GM19023 (cell line): Measurements from ENCODE around the gene EXOC6B.
"Not testable (repeated sequence)": the region's sequence is repeated elsewhere in the genome, so short reads cannot be mapped to it uniquely, and the experiment has no call there.

Experiments
- ATAC-seq: cut with Tn5 transposase; IDR thresholded peaks from one replicate; pipeline ENCODE4 v1.9.1; 2021; ENCODE audit warnings: mild to moderate bottlenecking, moderate library complexity; ENCODE audit not compliant: unreplicated experiment

Gene EXOC6B

GRCh38 chr2:72484622-72485021, 341.2 kb downstream of the EXOC6B start:
- not testable (repeated sequence) for ATAC-seq

DNA sequence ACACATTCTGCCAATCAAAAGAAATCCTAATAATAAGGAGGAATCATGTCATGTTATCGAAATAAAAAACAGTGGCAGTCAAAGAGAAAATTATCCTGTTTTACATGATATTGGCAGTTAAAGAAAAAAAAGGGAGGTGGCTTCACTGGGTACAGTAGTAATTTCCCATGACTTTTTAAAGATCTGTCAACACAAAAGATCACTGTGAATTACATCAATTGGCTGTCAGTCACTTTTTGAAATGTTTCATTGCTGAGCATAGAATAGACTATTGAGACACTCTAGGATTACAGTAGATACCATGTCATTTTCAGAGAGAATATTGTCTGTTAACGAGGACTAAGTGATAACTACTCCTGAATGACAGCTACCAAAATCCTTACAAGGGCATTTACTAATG, 342.5 kb downstream of the EXOC6B start:
- no peak for ATAC-seq

DNA sequence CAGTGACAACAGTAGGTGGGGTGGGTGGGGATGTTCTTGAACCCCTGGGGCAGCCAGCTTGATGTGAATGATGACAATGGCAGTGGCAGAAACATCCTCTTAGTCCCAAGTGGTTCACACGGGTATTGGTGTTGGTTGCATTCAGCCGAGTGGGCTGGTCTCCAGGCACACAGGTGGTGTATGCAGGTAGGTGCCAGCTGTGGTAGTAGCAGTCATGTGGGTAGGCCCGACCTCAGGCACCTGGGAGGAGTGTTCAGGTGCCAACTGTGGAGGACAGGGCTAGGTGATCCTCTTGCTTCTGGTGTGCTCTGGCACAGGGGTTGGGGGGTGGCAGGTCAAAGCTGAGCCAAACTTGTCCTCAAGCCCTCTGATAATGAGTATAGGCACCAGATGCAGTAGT, 350.6 kb downstream of the EXOC6B start:
- ATAC-seq: no peak

DNA sequence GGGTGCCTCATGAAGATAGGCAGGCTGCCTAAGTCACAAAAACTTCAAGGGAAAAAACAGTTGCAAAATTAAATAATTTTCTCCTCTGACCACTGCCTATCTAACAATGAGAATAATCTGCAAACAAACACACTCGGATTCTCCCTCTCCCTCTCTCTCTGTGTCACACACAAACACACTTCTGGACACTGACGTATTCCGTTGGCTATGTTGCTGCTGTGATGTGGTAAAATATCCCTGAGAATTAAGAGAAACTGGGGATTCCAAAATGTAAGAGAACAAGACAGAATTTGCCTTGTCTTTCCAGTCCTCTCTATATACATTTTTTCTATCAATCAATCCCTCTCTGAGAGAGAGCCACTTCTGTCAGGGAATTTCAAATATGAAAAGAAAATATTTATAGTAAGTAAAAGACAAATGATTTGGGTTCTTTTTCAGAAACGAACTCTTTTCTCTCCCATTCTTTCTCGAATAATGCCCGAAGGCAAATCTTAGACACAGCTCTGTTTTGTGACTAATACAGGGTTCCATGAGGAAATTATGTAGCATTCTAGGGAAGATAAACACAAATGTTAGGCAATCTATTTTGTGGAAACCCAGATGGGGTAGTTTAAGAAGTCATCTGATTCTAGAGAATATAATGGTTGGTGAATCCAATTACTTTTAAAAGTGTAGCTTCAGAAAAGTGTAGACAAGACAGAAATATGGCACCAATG, 367.9 kb downstream of the EXOC6B start:
- ATAC-seq: no peak

DNA sequence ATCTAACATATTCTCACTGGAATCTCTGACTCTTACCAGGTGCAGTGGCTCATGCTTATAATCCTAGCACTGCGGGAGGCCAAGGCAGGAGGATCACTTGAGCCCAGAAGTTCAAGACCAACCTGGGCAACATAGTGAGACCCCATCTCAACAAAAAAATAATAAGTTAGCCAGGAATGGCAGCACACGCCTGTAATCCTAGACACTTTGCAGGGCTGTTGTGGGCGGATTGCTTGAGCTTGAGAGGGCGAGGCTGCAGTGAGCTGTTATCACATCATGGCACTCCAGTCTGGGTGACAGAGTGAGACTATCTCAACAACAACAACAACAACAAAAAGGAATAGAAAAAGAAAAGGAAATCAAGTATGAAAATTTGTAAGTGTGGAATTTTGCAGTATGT, 371.6 kb downstream of the EXOC6B start:
- no peak for ATAC-seq

- ATAC-seq: no peak
These were observed 383.6 kb downstream of the EXOC6B start for GRCh38 chr2:72442270-72442669.

GRCh38 chr2:72439892-72440291, 385.9 kb downstream of the EXOC6B start:
- ATAC-seq: no peak

DNA sequence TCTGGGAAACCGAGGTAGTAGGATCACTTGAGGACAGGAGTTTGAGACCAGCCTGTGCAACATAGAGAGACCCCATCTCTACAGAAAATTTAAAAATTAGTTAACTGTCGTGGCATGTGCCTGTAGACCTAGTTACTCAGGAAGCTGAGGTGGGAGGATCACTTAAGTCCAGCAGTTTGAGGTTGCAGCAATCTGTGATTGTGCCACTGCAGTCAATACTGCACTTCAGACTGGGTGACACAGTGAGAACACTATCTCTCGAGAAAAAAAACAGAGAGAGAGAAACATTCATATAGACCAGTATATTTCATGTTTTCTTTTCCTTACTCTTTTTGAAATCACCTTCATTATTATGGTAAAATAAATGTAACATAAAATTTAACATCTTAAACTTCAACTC, 387.5 kb downstream of the EXOC6B start:
- no peak for ATAC-seq

DNA sequence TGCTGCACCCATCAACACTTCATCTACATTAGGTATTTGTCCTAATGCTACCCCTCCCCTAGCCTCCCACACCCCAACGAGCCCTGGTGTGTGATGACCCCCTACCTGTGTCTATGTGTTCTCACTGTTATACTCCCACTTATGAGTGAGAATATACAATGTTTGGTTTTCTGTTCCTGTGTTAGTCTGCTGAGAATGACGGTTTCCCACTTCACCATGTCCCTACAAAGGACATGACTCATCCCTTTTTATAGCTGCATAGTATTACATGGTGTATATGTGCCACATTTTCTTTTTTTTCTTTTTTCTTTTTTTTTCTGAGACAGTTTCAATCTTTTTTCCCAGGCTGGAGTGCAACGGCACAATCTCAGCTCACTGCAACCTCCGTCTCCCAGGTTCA, 394.1 kb downstream of the EXOC6B start:
- ATAC-seq: no peak

- no peak for ATAC-seq
These were observed 398.6 kb downstream of the EXOC6B start for GRCh38 chr2:72427022-72427861.

GRCh38 chr2:72425996-72426395, 399.8 kb downstream of the EXOC6B start:
- no peak for ATAC-seq

DNA sequence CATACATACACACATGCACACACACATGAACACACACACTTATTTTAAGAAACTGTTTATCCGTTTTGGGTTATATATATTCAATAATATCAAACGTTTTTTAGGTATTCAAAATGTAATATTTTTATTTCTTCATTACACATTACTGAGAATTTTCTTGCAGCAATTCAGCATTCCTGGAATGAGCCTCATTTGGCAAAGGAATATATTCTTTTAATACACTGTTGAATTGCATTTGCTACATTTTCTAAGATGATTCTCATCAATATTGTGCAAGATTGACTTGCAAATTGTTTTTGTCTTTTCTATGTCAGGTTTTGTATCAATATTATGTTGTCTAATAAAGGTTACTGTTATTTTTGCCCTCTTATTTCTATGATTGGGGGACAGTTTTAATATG, 402.1 kb downstream of the EXOC6B start:
- no peak for ATAC-seq

DNA sequence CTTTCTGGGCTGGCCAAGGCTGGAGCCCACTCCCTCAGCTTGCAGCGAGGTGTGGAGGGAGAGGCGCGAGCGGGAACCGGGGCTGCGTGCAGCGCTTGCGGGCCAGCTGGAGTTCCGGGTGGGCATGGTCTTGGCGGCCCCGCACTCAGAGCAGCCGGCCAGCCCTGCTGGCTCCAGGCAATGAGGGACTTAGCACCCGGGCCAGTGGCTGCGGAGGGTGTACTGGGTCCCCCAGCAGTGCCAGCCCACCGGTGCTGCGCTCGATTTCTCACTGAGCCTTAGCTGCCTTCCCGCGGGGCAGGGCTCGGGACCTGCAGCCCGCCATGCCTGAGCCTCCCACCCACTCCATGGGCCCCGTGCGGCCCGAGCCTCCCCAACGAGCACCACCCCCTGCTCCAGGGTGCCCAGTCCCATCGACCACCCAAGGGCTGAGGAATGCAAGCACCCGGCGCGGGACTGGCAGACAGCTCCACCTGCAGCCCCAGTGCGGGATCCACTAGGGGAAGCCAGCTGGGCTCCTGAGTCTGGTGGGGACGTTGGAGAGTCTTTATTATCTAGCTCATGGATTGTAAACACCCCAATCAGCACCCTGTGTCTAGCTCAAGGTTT, 404.0 kb downstream of the EXOC6B start:
- not testable (repeated sequence) for ATAC-seq

DNA sequence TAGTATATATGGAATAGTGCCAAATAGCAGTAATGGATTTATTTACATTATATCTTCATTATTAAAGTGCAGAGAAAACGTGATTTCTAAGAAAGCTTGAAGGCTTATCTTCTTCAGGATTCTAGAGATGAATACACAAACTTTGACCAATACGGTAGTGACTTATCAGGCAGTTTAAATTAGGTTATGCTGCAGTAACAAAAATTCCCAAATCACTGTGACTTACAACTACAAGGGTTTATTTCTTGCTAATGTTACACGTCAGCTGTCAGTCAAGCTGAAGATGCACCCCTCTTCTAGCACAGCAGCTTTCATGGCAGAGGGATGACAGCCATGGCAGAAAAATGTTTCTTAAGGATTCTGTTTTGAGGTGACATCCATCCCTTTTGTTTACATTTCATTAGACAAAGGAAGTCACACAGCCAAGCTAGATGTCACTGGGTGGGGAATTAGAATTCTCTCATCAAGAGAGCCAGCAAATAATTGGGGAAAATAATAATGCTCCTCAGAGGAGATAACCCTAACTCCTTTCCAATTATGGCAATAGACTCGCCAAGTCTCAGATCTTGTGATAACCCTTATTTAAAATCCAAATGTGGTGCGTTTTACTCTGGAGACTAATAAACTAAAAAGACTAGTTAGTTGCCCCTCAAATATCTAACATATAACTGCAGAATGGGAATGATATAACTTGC, 409.9 kb downstream of the EXOC6B start:
- ATAC-seq: no peak

GRCh38 chr2:72415241-72415661, 410.6 kb downstream of the EXOC6B start:
- no peak for ATAC-seq

GRCh38 chr2:72414137-72414760, 411.6 kb downstream of the EXOC6B start:
- no peak for ATAC-seq

- no peak for ATAC-seq
These were observed 412.1 kb downstream of the EXOC6B start for GRCh38 chr2:72413716-72414115.

- no peak for ATAC-seq
These were observed 413.6 kb downstream of the EXOC6B start for GRCh38 chr2:72412214-72412613.

GRCh38 chr2:72399879-72400278, 426.0 kb downstream of the EXOC6B start:
- ATAC-seq: no peak

GRCh38 chr2:72395096-72395495, 430.7 kb downstream of the EXOC6B start:
- no peak for ATAC-seq

DNA sequence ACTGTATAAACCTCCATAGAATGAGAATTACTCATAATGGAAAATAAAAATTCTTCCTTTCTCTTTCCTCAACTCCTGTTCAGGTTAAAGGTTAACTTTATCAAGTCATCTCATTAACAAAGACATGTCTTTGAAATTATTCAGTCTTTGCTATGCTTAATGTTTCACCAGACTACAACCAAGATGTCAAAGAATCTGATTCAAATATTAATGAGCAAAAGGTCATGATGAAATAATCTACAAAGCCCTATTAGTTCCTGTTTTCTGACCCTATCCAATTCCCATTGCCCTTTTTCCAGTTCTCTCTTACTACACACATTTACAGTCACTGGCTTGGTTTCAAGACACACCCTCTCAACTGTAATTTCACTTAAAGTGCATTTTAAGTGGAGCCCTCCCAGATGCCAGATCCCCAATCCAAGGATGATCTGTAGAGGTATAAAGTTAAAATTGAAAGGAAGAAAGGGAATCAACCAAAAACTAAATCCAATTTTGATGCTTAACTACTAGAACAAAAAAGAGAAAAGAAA, 431.2 kb downstream of the EXOC6B start:
- ATAC-seq: no peak
